H1 (cell line): Measurements from ENCODE around the gene CACNA1B. TPM values are rescaled to one million over a fixed set of nuclear protein-coding genes. Genes with fewer than 3 reads are reported as not detected.
"Not testable (repeated sequence)": the region's sequence is repeated elsewhere in the genome, so short reads cannot be mapped to it uniquely, and the experiment has no call there.

Experiments
- CTCF ChIA-PET: fragments of 300-600 bp; sonication (Branson Sonifier 250); formaldehyde crosslinking; loops from one replicate; lab custom pipeline; 2021; ENCODE audit not compliant: partially characterized antibody; lab: Charles Lee
- POLR2A ChIA-PET: fragments of 300-600 bp; sonication (Branson Sonifier 250); formaldehyde crosslinking; loops from one replicate; lab custom pipeline; 2021; ENCODE audit warnings: inconsistent platforms; ENCODE audit not compliant: partially characterized antibody; lab: Charles Lee
- DNase-seq, 2 experiments: peaks; one replicate each; pipeline versions ENCODE4 v3.0.0 to v3.0.0-alpha.2; 2010 to 2022; ENCODE audit warnings: low spot score in 2 of 2, low read depth in 1 of 2, mixed read lengths in 1 of 2
- FAIRE-seq: peaks from 2 replicates; lab custom pipeline; 2011; peaks lifted over from hg19 to GRCh38; lab: Jason Lieb, UNC
- H2AFZ ChIP-seq: 2 replicates; pipeline ENCODE4 v1.8.1; 2012; ENCODE audit warnings: low read length, inconsistent platforms
- H2AK5ac ChIP-seq: 2 replicates; pipeline ENCODE4 v1.6.1; 2013; ENCODE audit warnings: low read depth, low read length
- H2BK120ac ChIP-seq: replicated peaks from 2 replicates; pipeline ENCODE3; 2013; ENCODE audit warnings: low read depth, low read length, inconsistent platforms
- H2BK12ac ChIP-seq: 2 replicates; pipeline ENCODE4 v1.6.1; 2013; ENCODE audit warnings: low read depth, low read length
- H2BK15ac ChIP-seq: 2 replicates; pipeline ENCODE4 v1.6.1; 2013; ENCODE audit warnings: low read length
- H2BK20ac ChIP-seq: 2 replicates; pipeline ENCODE4 v1.6.1; 2013; ENCODE audit warnings: low read length
- H2BK5ac ChIP-seq: 2 replicates; pipeline ENCODE4 v1.6.1; 2013; ENCODE audit warnings: low read depth, low read length
- H3K14ac ChIP-seq: 2 replicates; pipeline ENCODE4 v1.6.1; 2013; ENCODE audit warnings: inconsistent platforms; ENCODE audit not compliant: insufficient read length
- H3K18ac ChIP-seq: 2 replicates; pipeline ENCODE4 v1.6.1; 2013; ENCODE audit warnings: low read length; ENCODE audit errors: extremely low read depth
- H3K23ac ChIP-seq: 2 replicates; pipeline ENCODE4 v1.6.1; 2013; ENCODE audit warnings: inconsistent platforms; ENCODE audit not compliant: insufficient read length
- H3K23me2 ChIP-seq: 2 replicates; pipeline ENCODE4 v1.6.1; 2013; ENCODE audit warnings: low read depth, low read length
- H3K27ac ChIP-seq: 2 replicates; pipeline ENCODE4 v1.6.1; 2011; ENCODE audit warnings: low read depth, low read length, inconsistent platforms
- H3K27me3 ChIP-seq, 4 experiments: replicated peaks in 1 of 4; 1 replicate in 1 of 4; 2 replicates in 3 of 4; pipeline versions ENCODE4 v1.6.1 to v1.8.1; 2011 to 2013; ENCODE audit warnings: low read length in 3 of 4, mild to moderate bottlenecking in 3 of 4, inconsistent platforms in 2 of 4, mixed read lengths in 2 of 4, moderate library complexity in 1 of 4; ENCODE audit not compliant: control insufficient read depth in 3 of 4, insufficient read depth in 3 of 4; ENCODE audit errors: extremely low read depth in 1 of 4
- H3K36me3 ChIP-seq, 4 experiments: 2 replicates each; pipeline versions ENCODE4 v1.6.1 to v1.8.1; 2011 to 2013; ENCODE audit warnings: mild to moderate bottlenecking in 4 of 4, low read length in 3 of 4, moderate library complexity in 2 of 4, control low read depth in 1 of 4, inconsistent platforms in 1 of 4; ENCODE audit not compliant: insufficient read depth in 4 of 4, control insufficient read depth in 2 of 4
- H3K4ac ChIP-seq: replicated peaks from 2 replicates; pipeline ENCODE3; 2013; ENCODE audit warnings: low read length, low read depth, mixed read lengths, inconsistent platforms; ENCODE audit not compliant: insufficient read length
- H3K4me1 ChIP-seq, 4 experiments: replicated peaks in 1 of 4; 1 replicate in 1 of 4; 2 replicates in 3 of 4; pipeline versions ENCODE4 v1.6.1 to v1.8.1; 2011 to 2013; ENCODE audit warnings: low read length in 3 of 4, inconsistent platforms in 2 of 4, mixed read lengths in 1 of 4; ENCODE audit not compliant: insufficient read depth in 4 of 4, control insufficient read depth in 3 of 4
- H3K4me2 ChIP-seq, 2 experiments: 2 replicates each; pipeline versions ENCODE4 v1.6.1 to v1.8.1; 2011 to 2013; ENCODE audit warnings: low read depth in 2 of 2, low read length in 2 of 2, control low read depth in 1 of 2, inconsistent platforms in 1 of 2, mild to moderate bottlenecking in 1 of 2; ENCODE audit not compliant: insufficient read depth in 1 of 2
- H3K4me3 ChIP-seq, 4 experiments: fragments of 200-600, 300-600 bp in 1 of 4; sonication (generic), shearing (Covaris generic), sonication (Bioruptor Twin) in 1 of 4; 2 replicates each; pipeline versions ENCODE4 v1.5.1 to v1.8.1; 2011 to 2016; ENCODE audit warnings: low read length in 4 of 4, low read depth in 3 of 4, control low read depth in 2 of 4, inconsistent platforms in 2 of 4, mild to moderate bottlenecking in 2 of 4, mixed read lengths in 1 of 4, moderate library complexity in 1 of 4; ENCODE audit not compliant: insufficient read depth in 2 of 4; ENCODE audit errors: extremely low read depth in 1 of 4
- H3K56ac ChIP-seq: replicated peaks from 2 replicates; pipeline ENCODE3; 2013; ENCODE audit warnings: low read depth, mild to moderate bottlenecking, mixed read lengths, low read length, inconsistent platforms; ENCODE audit not compliant: insufficient read length
- H3K79me1 ChIP-seq: 2 replicates; pipeline ENCODE4 v1.6.1; 2013; ENCODE audit warnings: low read depth, low read length, control low read depth
- H3K79me2 ChIP-seq, 2 experiments: 2 replicates each; pipeline versions ENCODE4 v1.6.1 to v1.8.1; 2012 to 2013; ENCODE audit warnings: low read length in 2 of 2, mild to moderate bottlenecking in 2 of 2, inconsistent platforms in 1 of 2; ENCODE audit not compliant: insufficient read depth in 2 of 2, control insufficient read depth in 1 of 2
- H3K9ac ChIP-seq, 4 experiments: replicated peaks in 1 of 4; 1 replicate in 1 of 4; 2 replicates in 3 of 4; pipeline versions ENCODE4 v1.6.1 to v1.8.1; 2011 to 2013; ENCODE audit warnings: low read depth in 3 of 4, low read length in 3 of 4, control low read depth in 2 of 4, mild to moderate bottlenecking in 2 of 4, moderate library complexity in 2 of 4, inconsistent platforms in 1 of 4; ENCODE audit errors: extremely low read depth in 1 of 4
- H3K9me3 ChIP-seq, 2 experiments: 2 replicates each; pipeline versions ENCODE4 v1.6.1 to v1.8.1; 2012 to 2013; ENCODE audit warnings: mild to moderate bottlenecking in 2 of 2, moderate library complexity in 2 of 2, control low read depth in 1 of 2, inconsistent platforms in 1 of 2, low read depth in 1 of 2, low read length in 1 of 2, mixed read lengths in 1 of 2; ENCODE audit not compliant: insufficient read depth in 2 of 2
- H4K20me1 ChIP-seq, 2 experiments: replicated peaks in 1 of 2; 2 replicates each; pipeline versions ENCODE3 to v1.8.1; 2011 to 2013; ENCODE audit warnings: inconsistent platforms in 2 of 2, low read length in 2 of 2, mild to moderate bottlenecking in 1 of 2; ENCODE audit not compliant: insufficient read depth in 2 of 2, control insufficient read depth in 1 of 2
- H4K5ac ChIP-seq: 2 replicates; pipeline ENCODE4 v1.6.1; 2013; ENCODE audit warnings: low read length, low read depth, mixed read lengths, inconsistent platforms; ENCODE audit not compliant: insufficient read length
- H4K8ac ChIP-seq: 2 replicates; pipeline ENCODE4 v1.8.0; 2013; ENCODE audit warnings: mild to moderate bottlenecking, moderate library complexity, low read length, inconsistent platforms; ENCODE audit not compliant: insufficient read depth; ENCODE audit errors: extremely low read depth
- H4K91ac ChIP-seq: replicated peaks from 2 replicates; pipeline ENCODE3; 2013; ENCODE audit warnings: low read length, mixed read lengths, inconsistent platforms; ENCODE audit not compliant: insufficient read length
- CEBPB ChIP-seq: IDR thresholded peaks from 2 replicates; pipeline ENCODE4 v1.6.1; 2012; ENCODE audit warnings: low read depth, low read length
- EP300 ChIP-seq, 2 experiments: IDR thresholded peaks; 1 replicate in 1 of 2; 2 replicates in 1 of 2; pipeline ENCODE4 v1.6.1; 2011 to 2012; ENCODE audit warnings: low read depth in 2 of 2, low read length in 2 of 2, mild to moderate bottlenecking in 2 of 2, borderline replicate concordance in 1 of 2, inconsistent platforms in 1 of 2, moderate library complexity in 1 of 2
- WGBS, 2 experiments: shearing (Covaris generic) in 1 of 2; methylation state at CpG; one replicate each; pipeline versions ENCODE4 v1.1.6 to v1.1.7; 2013 to 2015; ENCODE audit warnings: low lambda C conversion rate in 2 of 2, mixed read lengths in 2 of 2, inconsistent platforms in 1 of 2, low coverage in 1 of 2, missing lambda C conversion rate in 1 of 2; ENCODE audit not compliant: insufficient replicate concordance in 2 of 2, insufficient coverage in 1 of 2, insufficient read length in 1 of 2; ENCODE audit errors: extremely low coverage in 1 of 2, missing lambda C conversion rate in 1 of 2; 5-methylcytosine and 5-hydroxymethylcytosine counted together
- polyA plus RNA-seq, 7 experiments: library from polyadenylated mRNA; depleted of rRNA in 3 of 7; stranded (reverse) in 5 of 7; unstranded in 2 of 7; fragments of >200 nt in 5 of 7; fragments of 200-250 nt in 2 of 7; gene quantifications; 1 replicate in 5 of 7; 2 replicates in 1 of 7; 4 replicates in 1 of 7; pipeline versions ENCODE4 v1.2.1 to v1.2.3, GENCODE V29; 2011 to 2013; ENCODE audit warnings: missing spikeins in 2 of 7, mixed read lengths in 2 of 7
- total RNA-seq: library from RNA; stranded (reverse); fragmentation: NEBNext Ultra II Directional; extraction: Animal tissue kit (Norgen Biotek cat#: 25700); gene quantifications from 2 replicates; pipeline ENCODE4 v1.2.1, GENCODE V29; 2021

CACNA1B gene
- total and polyA plus RNA-seq, 2 of the 8 experiments (the other 6 are each of a cell fraction or from before 2014, with no cell fraction given) = 1.5 to 5.7 TPM

DNA sequence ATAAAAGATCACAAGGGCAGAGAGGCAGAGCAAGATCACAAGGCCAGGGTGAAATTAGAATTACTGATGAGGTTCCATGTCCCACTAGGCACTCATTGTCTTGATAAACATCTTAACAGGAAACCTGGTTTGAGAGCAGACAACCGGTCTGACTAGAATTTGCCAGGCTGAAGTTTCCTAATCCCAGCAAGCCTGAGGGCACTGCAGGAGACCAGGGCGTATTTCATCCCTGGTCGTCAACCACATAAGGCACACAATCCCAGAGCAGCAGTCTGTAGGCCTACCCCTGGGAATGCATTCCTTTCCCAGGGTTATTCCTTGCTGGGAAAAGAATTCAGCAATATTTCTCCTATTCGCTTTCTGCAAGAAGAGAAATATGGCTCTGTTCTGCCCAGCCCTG is 214.5 kb downstream of the CACNA1B start:
- H2BK120ac ChIP-seq, H4K20me1 ChIP-seq, H4K91ac ChIP-seq, H3K18ac ChIP-seq, H2BK15ac ChIP-seq, H3K79me1 ChIP-seq, H2BK12ac ChIP-seq, H4K8ac ChIP-seq, H3K27ac ChIP-seq, H3K4ac ChIP-seq, H3K36me3 ChIP-seq, H4K5ac ChIP-seq, FAIRE-seq, H3K4me2 ChIP-seq, H3K9ac ChIP-seq, H2BK5ac ChIP-seq, H3K23me2 ChIP-seq, H3K14ac ChIP-seq, H2BK20ac ChIP-seq, H3K27me3 ChIP-seq, H3K56ac ChIP-seq, POLR2A ChIA-PET, H2AFZ ChIP-seq, H3K4me3 ChIP-seq, H3K4me1 ChIP-seq, H3K79me2 ChIP-seq, H3K23ac ChIP-seq, H2AK5ac ChIP-seq: not testable (repeated sequence)
- CTCF ChIA-PET = interaction anchor here (2.5 kb wide), 1 partner anchor 8 kb away, joined by 11 read pairs; no protein-coding TSS in a partner anchor
- WGBS, 2 experiments = 90% methylated on average over 4 of the region's 4 CpGs; no CpG with 5 or more reads in 1 of the 2 experiments
- H3K9me3 ChIP-seq = peaks cover 17 to 26% of the 10 kb centered on the region in 2 experiments; a peak in 3 of 4 replicates
- TF ChIP-seq EP300 (IDR thresholded peaks at IDR 0.05; ENCODE audit: borderline replicate concordance in 1 of 2, low read depth in 2 of 2, low read length in 2 of 2) (peak in 1 of 2 experiments; percentile 81; a peak in 1 of 3 replicates), CEBPB (0 out of 2 replicates have a peak, but pooled peaks have one; percentile 2)
- peak in 1 of 2 experiments; percentile 30 for DNase-seq
